GM12878 (cell line): ENCODE measurements around the gene ZBTB8OS. TPM values are rescaled to one million over a fixed set of nuclear protein-coding genes. Genes with fewer than 3 reads are reported as not detected.

Source experiments
- BRCA1 ChIP-seq: IDR thresholded peaks from 2 replicates; pipeline ENCODE4 v1.6.1; 2011; ENCODE audit warnings: low read depth, low read length, improper control_type of control experiment
- CHD1 ChIP-seq: IDR thresholded peaks from 2 replicates; pipeline ENCODE4 v1.6.1; 2012; ENCODE audit warnings: low read depth, low read length, improper control_type of control experiment
- GATAD2B ChIP-seq: fragments of 450-650 bp; conservative IDR thresholded peaks from 2 replicates; pipeline ENCODE4 v1.6.1; 2017; ENCODE audit warnings: low read depth, mild to moderate bottlenecking, moderate library complexity
- HDAC2 ChIP-seq: fragments of 200-600 bp; sonication (generic); IDR thresholded peaks from 2 replicates; pipeline ENCODE4 v1.6.1; 2017
- HSF1 ChIP-seq: fragments of 150-350 bp; IDR thresholded peaks from 2 replicates; pipeline ENCODE4 v1.6.1; 2014; ENCODE audit warnings: mild to moderate bottlenecking, low read depth, low read length
- KLF5 ChIP-seq: fragments of 450-650 bp; IDR thresholded peaks from 2 replicates; pipeline ENCODE4 v1.6.1; 2014; ENCODE audit warnings: mild to moderate bottlenecking; ENCODE audit not compliant: partially characterized antibody
- MAX ChIP-seq: IDR thresholded peaks from 2 replicates; pipeline ENCODE4 v1.6.1; 2012; ENCODE audit warnings: low read depth, low read length, improper control_type of control experiment
- PAX8 ChIP-seq: fragments of 450-650 bp; IDR thresholded peaks from 2 replicates; pipeline ENCODE4 v1.6.1; 2017; ENCODE audit warnings: mild to moderate bottlenecking, moderate library complexity
- PML ChIP-seq: IDR thresholded peaks from 2 replicates; pipeline ENCODE4 v1.6.1; 2012; ENCODE audit warnings: low read length, inconsistent platforms
- PRDM15 ChIP-seq: fragments of 450-650 bp; formaldehyde crosslinking; IDR thresholded peaks from 2 replicates; pipeline ENCODE4 v1.4.0; 2020; ENCODE audit warnings: mild to moderate bottlenecking, moderate library complexity
- RAD51 ChIP-seq: fragments of 450-650 bp; IDR thresholded peaks from 2 replicates; pipeline ENCODE4 v1.6.1; 2016; ENCODE audit warnings: moderate library complexity, mild to moderate bottlenecking, inconsistent platforms
- RFX5 ChIP-seq: IDR thresholded peaks from 2 replicates; pipeline ENCODE4 v1.6.1; 2011; ENCODE audit warnings: low read depth, low read length, improper control_type of control experiment
- SMARCA5 ChIP-seq: fragments of 450-650 bp; IDR thresholded peaks from 2 replicates; pipeline ENCODE4 v1.6.1; 2017; ENCODE audit warnings: mild to moderate bottlenecking
- SMC3 ChIP-seq: IDR thresholded peaks from 2 replicates; pipeline ENCODE4 v1.6.1; 2011; ENCODE audit warnings: low read length, improper control_type of control experiment, borderline replicate concordance
- TARDBP ChIP-seq: IDR thresholded peaks from 2 replicates; pipeline ENCODE4 v1.6.1; 2016; ENCODE audit warnings: borderline replicate concordance
- TCF12 ChIP-seq: IDR thresholded peaks from 2 replicates; pipeline ENCODE4 v1.6.1; 2011; ENCODE audit warnings: low read depth, mild to moderate bottlenecking, low read length
- WRNIP1 ChIP-seq: IDR thresholded peaks from 2 replicates; pipeline ENCODE4 v1.6.1; 2011; ENCODE audit warnings: low read depth, low read length, improper control_type of control experiment, borderline replicate concordance
- ZBTB40 ChIP-seq: fragments of 450-650 bp; IDR thresholded peaks from 2 replicates; pipeline ENCODE4 v1.6.1; 2016; ENCODE audit warnings: mild to moderate bottlenecking, moderate library complexity, borderline replicate concordance
- ZNF384 ChIP-seq: IDR thresholded peaks from 2 replicates; pipeline ENCODE4 v1.6.1; 2012; ENCODE audit warnings: low read depth, mild to moderate bottlenecking, low read length, improper control_type of control experiment, borderline replicate concordance
- ZZZ3 ChIP-seq: IDR thresholded peaks from 2 replicates; pipeline ENCODE4 v1.6.1; 2011; ENCODE audit warnings: low read depth; ENCODE audit not compliant: control insufficient read depth, insufficient read length
- polyA plus RNA-seq, 11 experiments: library from polyadenylated mRNA; depleted of rRNA in 4 of 11; unstranded in 6 of 11; stranded (reverse) in 5 of 11; fragments of >200 nt; fragmentation: Nextera tagmentation in 4 of 11; fragmentation: Illumina TruSeq in 1 of 11; extraction: Ambion mirVana in 4 of 11; extraction: Trizol in 1 of 11; gene quantifications; 1 replicate in 1 of 11; 2 replicates in 10 of 11; pipeline versions ENCODE4 v1.2.1 to v1.2.3, GENCODE V29; 2011 to 2016; ENCODE audit warnings: inconsistent platforms in 2 of 11, missing spikeins in 2 of 11, low read depth in 1 of 11
- total RNA-seq, 4 experiments: library from RNA; depleted of rRNA in 3 of 4; stranded (reverse); fragments of >200 nt in 3 of 4; fragmentation: Illumina TruSeq in 1 of 4; extraction: Trizol in 1 of 4; gene quantifications; 2 replicates each; pipeline versions ENCODE4 v1.2.1 to v1.2.3, GENCODE V29; 2013 to 2021

ZBTB8OS gene
- total and polyA plus RNA-seq, 10 of the 15 experiments (the other 5 are each of a cell fraction or from before 2014, with no cell fraction given) = 77.8 to 350 (median 139) TPM

GRCh38 chr1:32650752-32651460, 556 bp upstream of the ZBTB8OS start, which contains the start of gene RBBP4 (continued):
- peak; percentile 69; the same call in 1 of the 2 replicates for TF ChIP-seq MAX
- peak; percentile 20; the same call in 1 of the 2 replicates for TF ChIP-seq RFX5
- no peak for TF ChIP-seq SMC3
- TF ChIP-seq PAX8 = peak; percentile 95
- TF ChIP-seq WRNIP1 = no peak
- TF ChIP-seq ZZZ3 = no peak
- TF ChIP-seq RAD51 = peak; percentile 94
- peak; percentile 90; the same call in 1 of the 2 replicates for TF ChIP-seq CHD1
- TF ChIP-seq KLF5 = peak; percentile 21
- TF ChIP-seq GATAD2B = 0 out of 2 replicates have a peak, but pooled peaks have one; percentile 16
- peak; percentile 88 for TF ChIP-seq PRDM15 (CRISPR knock-in tag)
- peak; percentile 85; the same call in 1 of the 2 replicates for TF ChIP-seq PML
- no peak for TF ChIP-seq TARDBP
- no peak for TF ChIP-seq ZNF384
- TF ChIP-seq HDAC2 = no peak
- TF ChIP-seq SMARCA5 = peak; percentile 89; the same call in 1 of the 2 replicates
- peak; percentile 73; the same call in 1 of the 2 replicates for TF ChIP-seq ZBTB40
- TF ChIP-seq TCF12 = 0 out of 2 replicates have a peak, but pooled peaks have one; percentile 2
- TF ChIP-seq BRCA1 = peak; percentile 51; the same call in 1 of the 2 replicates
- TF ChIP-seq HSF1 = no peak
